H9 (cell line): ENCODE measurements around the gene KAT7. TPM values are rescaled to one million over a fixed set of nuclear protein-coding genes. Genes with fewer than 3 reads are reported as not detected.

ENCODE experiments used
- DNase-seq: peaks from one replicate; pipeline ENCODE4 v3.0.0-alpha.2; 2017
- H2AFZ ChIP-seq: one replicate; pipeline ENCODE4 v1.6.1; 2013; ENCODE audit warnings: mild to moderate bottlenecking, low read length, control low read depth, moderate library complexity
- H2AK5ac ChIP-seq: 2 replicates; pipeline ENCODE4 v1.6.1; 2013; ENCODE audit warnings: low read length, control low read depth, mixed read lengths; ENCODE audit not compliant: insufficient read length
- H2BK120ac ChIP-seq: one replicate; pipeline ENCODE4 v1.6.1; 2013; ENCODE audit warnings: low read depth, mild to moderate bottlenecking, low read length, control low read depth, inconsistent platforms; ENCODE audit not compliant: poor library complexity, severe bottlenecking
- H2BK12ac ChIP-seq: 2 replicates; pipeline ENCODE4 v1.6.1; 2013; ENCODE audit warnings: low read length, control low read depth, mixed read lengths, low read depth; ENCODE audit not compliant: insufficient read length
- H2BK15ac ChIP-seq: 2 replicates; pipeline ENCODE4 v1.6.1; 2013; ENCODE audit warnings: low read depth, low read length, control low read depth
- H2BK20ac ChIP-seq: one replicate; pipeline ENCODE4 v1.6.1; 2013; ENCODE audit warnings: low read depth, mild to moderate bottlenecking, low read length, control low read depth, inconsistent platforms; ENCODE audit not compliant: poor library complexity, severe bottlenecking
- H2BK5ac ChIP-seq: 2 replicates; pipeline ENCODE4 v1.6.1; 2013; ENCODE audit warnings: low read length, control low read depth, mixed read lengths; ENCODE audit not compliant: insufficient read length
- H3K14ac ChIP-seq: 2 replicates; pipeline ENCODE4 v1.6.1; 2013; ENCODE audit warnings: low read length, control low read depth; ENCODE audit not compliant: insufficient read depth
- H3K18ac ChIP-seq: 2 replicates; pipeline ENCODE4 v1.6.1; 2013; ENCODE audit warnings: low read depth, mild to moderate bottlenecking, mixed read lengths, low read length, control low read depth; ENCODE audit not compliant: insufficient read length
- H3K23ac ChIP-seq: 2 replicates; pipeline ENCODE4 v1.6.1; 2013; ENCODE audit warnings: low read length, control low read depth, mixed read lengths, low read depth; ENCODE audit not compliant: insufficient read length
- H3K23me2 ChIP-seq: 2 replicates; pipeline ENCODE4 v1.6.1; 2013; ENCODE audit warnings: low read depth, mild to moderate bottlenecking, mixed read lengths, low read length, control low read depth; ENCODE audit not compliant: insufficient read length, poor library complexity, severe bottlenecking
- H3K27ac ChIP-seq: 2 replicates; pipeline ENCODE4 v1.5.1; 2013; ENCODE audit warnings: low read length, control low read depth, mixed read lengths, low read depth; ENCODE audit not compliant: insufficient read length
- H3K27me3 ChIP-seq: 2 replicates; pipeline ENCODE4 v1.6.1; 2013; ENCODE audit warnings: low read length, control low read depth, inconsistent platforms; ENCODE audit not compliant: insufficient read depth
- H3K4ac ChIP-seq: 2 replicates; pipeline ENCODE4 v1.6.1; 2013; ENCODE audit warnings: low read depth, mild to moderate bottlenecking, control low read depth, inconsistent platforms, low read length, moderate library complexity
- H3K4me1 ChIP-seq: 2 replicates; pipeline ENCODE4 v1.6.1; 2013; ENCODE audit warnings: low read length, control low read depth, inconsistent platforms; ENCODE audit not compliant: insufficient read depth
- H3K4me2 ChIP-seq: 2 replicates; pipeline ENCODE4 v1.6.1; 2013; ENCODE audit warnings: low read length, control low read depth, mixed read lengths; ENCODE audit not compliant: insufficient read length, insufficient read depth
- H3K56ac ChIP-seq: 2 replicates; pipeline ENCODE4 v1.6.1; 2013; ENCODE audit warnings: low read depth, mild to moderate bottlenecking, mixed read lengths, low read length, control low read depth; ENCODE audit not compliant: insufficient read length
- H3K79me1 ChIP-seq: 2 replicates; pipeline ENCODE4 v1.6.1; 2013; ENCODE audit warnings: low read depth, mild to moderate bottlenecking, moderate library complexity, low read length, control low read depth, inconsistent platforms; ENCODE audit not compliant: insufficient read depth, poor library complexity, severe bottlenecking
- H3K79me2 ChIP-seq: 2 replicates; pipeline ENCODE4 v1.6.1; 2013; ENCODE audit warnings: low read length, control low read depth, inconsistent platforms; ENCODE audit not compliant: insufficient read depth
- H3K9ac ChIP-seq: 2 replicates; pipeline ENCODE4 v1.6.1; 2013; ENCODE audit warnings: low read length, control low read depth, mixed read lengths; ENCODE audit not compliant: insufficient read length; ENCODE audit errors: extremely low read depth
- H3K9me3 ChIP-seq: one replicate; pipeline ENCODE4 v1.6.1; 2013; ENCODE audit warnings: low read depth, low read length, inconsistent platforms; ENCODE audit not compliant: control insufficient read depth
- H3T11ph ChIP-seq: one replicate; pipeline ENCODE4 v1.6.1; 2013; ENCODE audit warnings: mild to moderate bottlenecking, low read length, control low read depth, inconsistent platforms
- H4K20me1 ChIP-seq: one replicate; pipeline ENCODE4 v1.6.1; 2013; ENCODE audit not compliant: control insufficient read depth, insufficient read length, insufficient read depth
- H4K5ac ChIP-seq: 2 replicates; pipeline ENCODE4 v1.6.1; 2013; ENCODE audit warnings: low read depth, mild to moderate bottlenecking, mixed read lengths, low read length, control low read depth; ENCODE audit not compliant: insufficient read length
- H4K8ac ChIP-seq: replicated peaks from 2 replicates; pipeline ENCODE4 v1.6.1; 2013; ENCODE audit warnings: low read length, control low read depth, mixed read lengths, low read depth; ENCODE audit not compliant: insufficient read length
- H4K91ac ChIP-seq: 2 replicates; pipeline ENCODE4 v1.6.1; 2013; ENCODE audit warnings: low read depth, mild to moderate bottlenecking, moderate library complexity, mixed read lengths, low read length, control low read depth; ENCODE audit not compliant: insufficient read length
- H3K27ac Mint-ChIP-seq, 3 experiments: 2 replicates in 2 of 3; 3 replicates in 1 of 3; pipeline ENCODE4 v1.8.0; 2020 to 2021; ENCODE audit warnings: mixed read lengths in 3 of 3, mild to moderate bottlenecking in 1 of 3, moderate library complexity in 1 of 3
- H3K27me3 Mint-ChIP-seq: 2 replicates; pipeline ENCODE4 v1.8.0; 2021; ENCODE audit warnings: low read depth, mild to moderate bottlenecking, moderate library complexity, mixed read lengths
- H3K36me3 Mint-ChIP-seq, 3 experiments: 2 replicates in 2 of 3; 3 replicates in 1 of 3; pipeline ENCODE4 v1.8.0; 2020 to 2021; ENCODE audit warnings: low read depth in 3 of 3, mixed read lengths in 3 of 3; ENCODE audit not compliant: insufficient read depth in 1 of 3
- H3K4me1 Mint-ChIP-seq, 2 experiments: 2 replicates each; pipeline ENCODE4 v1.8.0; 2020; ENCODE audit warnings: mixed read lengths in 2 of 2
- H3K4me3 Mint-ChIP-seq, 2 experiments: 2 replicates in 1 of 2; 3 replicates in 1 of 2; pipeline ENCODE4 v1.8.0; 2020 to 2021; ENCODE audit warnings: mild to moderate bottlenecking in 2 of 2, mixed read lengths in 2 of 2, moderate library complexity in 1 of 2
- H3K9me3 Mint-ChIP-seq, 2 experiments: 2 replicates in 1 of 2; 3 replicates in 1 of 2; pipeline ENCODE4 v1.8.0; 2020; ENCODE audit warnings: mild to moderate bottlenecking in 2 of 2, mixed read lengths in 2 of 2, moderate library complexity in 1 of 2
- WGBS: extraction: QIAGEN DNeasy Blood & Tissue Kit; methylation state at CpG from one replicate; pipeline ENCODE4 v1.1.7; 2013; ENCODE audit warnings: missing lambda C conversion rate, low lambda C conversion rate, mixed read lengths; ENCODE audit not compliant: insufficient read length; ENCODE audit errors: extremely low coverage; 5-methylcytosine and 5-hydroxymethylcytosine counted together
- total RNA-seq: library from RNA; stranded (reverse); gene quantifications from 2 replicates; pipeline ENCODE4 v1.2.1, GENCODE V29; 2021
- TF ChIP-seq, protein P1 (sequence below): fragments of 200-600 bp; sonication (generic); conservative IDR thresholded peaks from 3 replicates; pipeline ENCODE4 v1.8.0; 2021; ENCODE audit warnings: antibody characterized with exemption, mild to moderate bottlenecking

Gene KAT7
- total RNA-seq, 1 experiment from 2014 or later: 93.1 TPM

GRCh38 chr17:49759203-49759602 is 29.3 kb upstream of the KAT7 start:
- H3K27ac ChIP-seq: no peak overlapping the region
- H2AK5ac ChIP-seq: no peak overlapping the region
- no peak overlapping the region for H3K4me2 ChIP-seq
- H2BK5ac ChIP-seq: no peak overlapping the region
- no peak overlapping the region for H3K14ac ChIP-seq
- no peak overlapping the region for H2BK120ac ChIP-seq
- no peak overlapping the region for H2BK12ac ChIP-seq
- peaks cover 7% of the 10 kb centered on the region for H3K4me1 ChIP-seq
- H4K8ac ChIP-seq: no peak overlapping the region
- H3K4ac ChIP-seq: no peak overlapping the region
- TF ChIP-seq, protein P1, sequence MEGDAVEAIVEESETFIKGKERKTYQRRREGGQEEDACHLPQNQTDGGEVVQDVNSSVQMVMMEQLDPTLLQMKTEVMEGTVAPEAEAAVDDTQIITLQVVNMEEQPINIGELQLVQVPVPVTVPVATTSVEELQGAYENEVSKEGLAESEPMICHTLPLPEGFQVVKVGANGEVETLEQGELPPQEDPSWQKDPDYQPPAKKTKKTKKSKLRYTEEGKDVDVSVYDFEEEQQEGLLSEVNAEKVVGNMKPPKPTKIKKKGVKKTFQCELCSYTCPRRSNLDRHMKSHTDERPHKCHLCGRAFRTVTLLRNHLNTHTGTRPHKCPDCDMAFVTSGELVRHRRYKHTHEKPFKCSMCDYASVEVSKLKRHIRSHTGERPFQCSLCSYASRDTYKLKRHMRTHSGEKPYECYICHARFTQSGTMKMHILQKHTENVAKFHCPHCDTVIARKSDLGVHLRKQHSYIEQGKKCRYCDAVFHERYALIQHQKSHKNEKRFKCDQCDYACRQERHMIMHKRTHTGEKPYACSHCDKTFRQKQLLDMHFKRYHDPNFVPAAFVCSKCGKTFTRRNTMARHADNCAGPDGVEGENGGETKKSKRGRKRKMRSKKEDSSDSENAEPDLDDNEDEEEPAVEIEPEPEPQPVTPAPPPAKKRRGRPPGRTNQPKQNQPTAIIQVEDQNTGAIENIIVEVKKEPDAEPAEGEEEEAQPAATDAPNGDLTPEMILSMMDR: no peak
- no peak overlapping the region for H2AFZ ChIP-seq
- H3K23ac ChIP-seq: no peak overlapping the region
- Mint-ChIP-seq H3K9me3 (no peaks in the 10 kb centered on the region; a peak in 1 of 5 replicates), H3K27me3 (no peaks in the 10 kb centered on the region), H3K27ac (no peak overlapping the region), H3K4me1 (peaks cover 45 to 53% of the 10 kb centered on the region in 2 experiments), H3K36me3 (peaks cover 2 to 8% (median 4%) of the 10 kb centered on the region in 3 experiments; a peak in 6 of 7 replicates), H3K4me3 (no peak overlapping the region)
- H3K56ac ChIP-seq: no peak overlapping the region
- H2BK15ac ChIP-seq: no peak overlapping the region
- H3K27me3 ChIP-seq: no peaks in the 10 kb centered on the region
- H3K9ac ChIP-seq: no peak overlapping the region
- no CpG with 5 or more reads among the region's 3 CpGs for WGBS
- DNase-seq: no peak
- no peak overlapping the region for H2BK20ac ChIP-seq
- H3K79me1 ChIP-seq: peaks cover 14% of the 10 kb centered on the region
- H4K5ac ChIP-seq: no peak overlapping the region
- H4K91ac ChIP-seq: no peak overlapping the region
- no peaks in the 10 kb centered on the region for H3K9me3 ChIP-seq
- peaks cover 20% of the 10 kb centered on the region; the same call in 1 of the 2 replicates for H3K79me2 ChIP-seq
- no peak overlapping the region for H3T11ph ChIP-seq
- H3K23me2 ChIP-seq: peaks cover 8% of the 10 kb centered on the region
- H3K18ac ChIP-seq: no peak overlapping the region
- no peaks in the 10 kb centered on the region for H4K20me1 ChIP-seq
